Bone marrow (tissue), 2 donors: Measurements from ENCODE around the gene RPLP2.

Experiments used
- DNase-seq, 2 donors: peaks; one replicate each; lab custom pipeline; 2025; lab: John Stamatoyannopoulos, UW

Gene RPLP2

GRCh38 chr11:809287-810039 lies at the start of gene RPLP2:
Gene RPLP2, plus strand, starts transcription at chr11:809967. Its CDS starts 268 bp downstream, at chr11:810235.
- peak; percentile 92 to 97 for DNase-seq

DNA sequence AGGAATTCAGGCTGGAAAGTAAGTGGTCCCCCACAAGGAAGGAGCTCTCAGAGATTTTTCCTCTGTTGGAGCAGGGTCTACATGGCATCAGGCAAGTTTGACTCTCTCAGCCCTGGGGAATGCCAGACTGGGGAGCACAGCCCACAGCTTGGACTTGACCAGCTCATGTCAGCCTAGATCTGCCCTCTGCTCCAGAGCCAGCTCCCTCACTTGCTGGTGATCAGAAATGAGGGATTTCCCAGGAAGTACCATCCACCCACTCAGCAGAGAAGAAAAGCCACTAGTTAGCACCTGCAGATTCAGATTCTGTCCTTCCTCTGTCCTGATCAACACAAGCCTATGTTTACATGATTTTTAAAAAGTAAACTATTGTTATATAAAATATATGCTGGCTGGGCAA lies 49.5 kb upstream of the RPLP2 start:
- DNase-seq: no peak

GRCh38 chr11:761526-762108 lies 48.1 kb upstream of the RPLP2 start:
- no peak for DNase-seq

DNA sequence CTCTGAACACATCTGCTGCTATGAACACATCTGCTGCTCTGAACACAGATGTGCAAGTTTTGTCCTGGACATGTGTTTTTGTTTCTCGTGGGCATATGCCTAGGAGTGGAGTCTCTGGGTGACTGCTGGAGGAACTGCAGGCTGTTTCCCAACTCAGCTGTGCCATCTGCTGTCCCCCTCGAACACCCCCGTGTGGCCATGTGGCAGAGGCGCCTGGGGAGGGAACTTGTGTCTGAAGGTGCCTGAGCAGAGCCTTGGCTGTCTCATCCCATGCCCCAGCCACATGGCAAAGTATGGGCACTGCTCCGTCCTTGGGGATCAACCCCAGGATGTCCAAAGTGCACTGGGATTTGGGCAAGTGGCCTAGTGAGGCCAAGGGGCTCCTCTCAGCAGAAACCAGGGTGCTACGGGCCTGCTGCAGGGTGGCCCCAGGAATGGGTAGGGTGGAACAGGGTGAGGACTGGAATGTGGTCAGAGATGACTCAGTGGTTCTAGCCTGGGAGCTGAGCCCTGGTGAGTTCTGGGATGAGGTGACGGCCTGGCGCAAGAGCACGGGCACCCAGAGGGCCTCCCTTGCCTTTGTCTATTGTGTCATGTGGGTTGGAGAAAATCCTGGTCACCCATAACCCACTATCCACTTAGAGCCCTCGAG lies 47.2 kb upstream of the RPLP2 start:
- DNase-seq: peak; percentile 19 to 53

GRCh38 chr11:763073-763463 lies 46.7 kb upstream of the RPLP2 start:
- no peak for DNase-seq

GRCh38 chr11:763549-764321 lies 46.0 kb upstream of the RPLP2 start:
- no peak for DNase-seq

- DNase-seq: no peak
These were observed 45.3 kb upstream of the RPLP2 start for GRCh38 chr11:764322-765024.

- peak; percentile 23 to 41 for DNase-seq
These were observed 44.6 kb upstream of the RPLP2 start for GRCh38 chr11:765025-765801.

GRCh38 chr11:765802-766091 lies 44.0 kb upstream of the RPLP2 start:
- no peak for DNase-seq

- DNase-seq: no peak
These were observed 43.4 kb upstream of the RPLP2 start for GRCh38 chr11:766106-766935.

GRCh38 chr11:766936-767210 lies 42.9 kb upstream of the RPLP2 start:
- DNase-seq: no peak

- no peak for DNase-seq
These were observed 42.5 kb upstream of the RPLP2 start for GRCh38 chr11:767238-767637.

DNA sequence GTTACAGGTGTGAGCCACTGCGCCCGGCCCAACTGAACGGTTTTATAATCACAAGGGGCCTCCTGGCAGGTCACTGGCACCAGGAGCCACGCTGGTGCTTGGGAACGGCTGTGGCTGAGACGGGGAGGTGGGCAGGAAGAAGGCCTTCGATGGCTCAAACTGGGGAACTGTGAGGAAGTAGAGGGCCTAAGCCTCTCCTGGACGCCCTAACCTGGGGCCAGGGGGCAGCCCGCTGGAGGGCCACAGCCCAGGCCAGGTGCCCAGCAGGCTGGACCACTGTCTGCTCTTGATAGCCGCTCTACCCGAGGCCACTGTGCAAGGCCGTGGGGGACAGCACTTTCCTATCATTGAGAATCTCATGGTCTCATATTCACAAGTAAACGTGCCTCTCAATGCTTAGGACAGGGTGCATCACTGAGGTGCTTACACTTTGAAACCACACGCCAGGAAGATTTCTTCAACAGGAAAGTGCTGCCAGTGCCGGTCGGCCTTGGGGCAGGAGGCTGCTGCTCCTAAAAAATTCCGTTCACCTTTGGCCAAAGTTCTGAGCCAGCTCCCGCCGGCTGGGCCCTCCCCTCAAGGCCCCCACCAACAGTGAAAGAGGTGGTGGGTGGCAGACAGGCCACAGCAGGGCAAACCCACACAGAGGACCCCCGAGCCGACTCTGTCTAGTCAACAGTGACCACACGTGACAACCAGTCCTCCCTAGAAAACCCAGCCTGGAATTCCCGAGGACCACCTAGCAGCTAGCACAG lies 39.7 kb upstream of the RPLP2 start:
- DNase-seq: no peak

DNA sequence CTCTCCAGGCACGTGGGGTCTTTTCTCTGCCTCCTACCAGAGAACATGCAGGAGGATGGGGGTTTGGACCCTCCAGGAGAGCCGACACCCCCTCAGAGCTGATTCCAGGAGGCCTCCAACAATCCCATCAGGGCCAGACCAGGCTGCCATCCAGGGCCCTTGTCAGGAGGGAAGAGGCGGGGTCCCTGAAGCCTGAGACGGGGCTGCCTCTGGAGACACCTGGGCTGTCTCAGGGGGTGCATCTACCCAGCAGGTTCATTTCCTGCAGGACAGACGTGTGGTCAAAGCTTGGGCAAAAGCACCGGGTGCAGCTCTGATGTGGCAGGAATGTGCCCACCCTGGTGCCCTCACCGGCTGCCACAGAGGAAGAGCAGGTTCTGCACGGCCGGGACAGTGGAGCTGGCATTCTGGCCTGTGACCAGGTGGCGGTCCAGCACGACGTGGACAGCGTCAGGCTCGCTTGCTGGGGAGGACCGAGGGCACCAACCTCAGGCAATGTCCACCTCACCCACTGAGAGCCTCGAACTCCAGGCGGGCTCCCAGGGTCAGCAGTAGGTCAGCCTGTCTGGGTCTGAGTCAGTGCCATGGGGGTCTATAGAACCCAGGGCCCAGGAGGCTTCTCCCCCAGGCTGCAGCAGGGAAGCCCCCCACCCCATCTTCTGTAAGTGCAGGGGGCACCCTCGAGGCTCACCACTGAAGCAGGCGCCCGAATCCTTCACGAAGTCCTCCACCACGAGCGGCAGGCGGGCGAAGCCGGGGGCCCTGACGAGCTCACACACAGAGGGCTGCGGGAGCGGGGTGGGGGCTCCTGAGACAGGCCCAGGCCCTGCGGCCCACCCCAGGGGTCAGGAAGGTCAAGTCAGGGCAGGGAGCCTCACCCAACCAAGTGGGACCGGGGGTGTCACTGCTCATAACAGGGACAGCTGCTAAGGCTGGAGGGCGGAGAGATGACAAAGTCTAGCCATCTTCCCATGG lies 38.8 kb upstream of the RPLP2 start:
- DNase-seq: no peak

DNA sequence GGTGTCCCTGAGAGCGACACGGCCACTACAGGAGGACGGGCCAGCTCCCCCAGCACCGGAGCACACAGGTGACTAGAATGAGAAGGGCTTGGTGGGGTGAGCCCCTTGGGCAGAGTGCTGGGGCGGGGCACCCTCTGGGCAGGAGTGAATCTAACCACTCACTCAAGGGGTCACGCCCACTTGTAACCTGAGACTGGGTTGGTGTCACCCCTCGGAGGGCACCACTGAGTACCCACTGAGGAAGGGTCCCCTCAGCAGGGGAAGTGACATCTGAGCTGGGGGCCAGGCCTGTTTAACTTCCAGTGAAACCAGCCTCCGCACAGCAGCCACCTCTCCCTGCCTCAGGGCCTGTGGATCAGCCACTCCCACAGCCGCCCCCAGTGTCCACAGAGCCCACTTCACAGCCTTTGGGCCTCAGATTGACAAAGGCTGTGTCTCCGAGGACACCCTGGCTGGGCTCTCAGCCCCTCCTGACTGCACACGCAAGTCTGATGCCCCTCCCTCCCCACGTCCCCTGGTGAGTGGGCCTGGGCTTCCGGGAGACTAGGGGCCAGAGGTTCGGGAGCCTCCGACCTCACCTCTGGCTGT lies 38.1 kb upstream of the RPLP2 start:
- DNase-seq: no peak

DNA sequence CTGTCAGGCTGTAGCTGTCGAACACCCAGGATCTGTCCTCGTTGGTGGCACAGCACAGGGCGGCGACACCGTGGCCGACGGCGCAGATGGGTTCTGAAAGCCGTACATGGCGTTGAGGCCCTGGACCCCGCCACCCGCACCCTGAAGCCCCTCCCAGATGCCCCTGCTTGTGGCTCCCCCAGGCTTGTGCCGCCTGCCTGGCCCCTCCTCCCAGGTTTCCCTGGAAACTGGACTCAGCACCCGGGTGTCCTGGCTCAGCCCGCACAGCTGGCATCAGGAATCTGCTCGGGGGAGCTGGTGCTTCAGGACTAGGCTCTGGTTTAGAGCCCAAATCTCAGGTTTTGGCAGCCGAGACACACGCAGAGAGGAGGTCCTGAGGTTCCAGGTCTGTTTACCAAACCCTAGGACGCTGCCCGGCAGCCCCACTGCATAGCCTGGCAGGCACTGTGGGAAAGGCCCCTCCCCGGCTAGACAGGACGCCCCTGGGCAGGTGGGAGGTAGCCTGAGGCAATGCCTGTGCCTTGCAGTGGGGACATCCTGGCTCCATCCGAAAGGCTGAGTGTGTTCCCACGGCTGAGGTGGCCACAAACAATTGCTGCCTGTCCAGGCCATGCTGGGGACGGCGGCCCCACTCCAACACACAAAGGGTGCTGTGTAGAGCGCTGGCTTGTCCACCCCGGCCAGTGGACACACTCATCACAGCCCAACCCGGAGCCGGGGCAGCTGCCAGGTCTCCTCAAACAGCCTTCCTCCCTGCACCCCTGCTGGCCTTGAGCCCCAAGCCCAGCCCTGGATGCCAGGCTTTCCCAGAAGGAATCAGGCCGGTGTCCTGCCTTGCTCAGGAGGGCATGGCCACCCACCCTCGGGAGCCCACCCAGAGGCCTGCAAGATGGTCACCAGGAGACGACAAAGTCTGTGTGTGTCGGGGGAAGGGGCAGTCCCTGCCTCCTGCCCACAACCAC lies 37.1 kb upstream of the RPLP2 start:
- no peak for DNase-seq

DNA sequence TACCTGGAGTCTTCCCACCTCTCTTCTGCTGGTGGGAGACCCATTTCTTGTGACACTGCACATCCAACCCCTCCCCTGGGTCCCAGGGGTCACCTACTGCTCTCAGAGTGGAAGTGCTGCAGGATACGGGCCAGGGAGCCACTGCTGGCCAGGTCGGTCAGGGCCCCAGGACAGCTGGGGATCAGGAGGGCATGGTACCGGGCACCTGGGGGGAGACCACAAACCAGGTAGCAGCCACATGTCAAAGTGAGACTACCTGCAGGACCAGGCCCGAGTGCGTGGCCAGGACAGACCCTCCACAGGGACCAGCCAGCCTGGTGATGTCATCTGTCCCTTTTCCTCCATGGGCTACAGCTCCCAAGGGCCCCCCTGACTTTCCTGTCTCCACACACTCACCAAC lies 36.3 kb upstream of the RPLP2 start:
- no peak for DNase-seq
